Measurements from ENCODE around the gene TACR1. TPM values are rescaled to one million over a fixed set of nuclear protein-coding genes. Genes with fewer than 3 reads are reported as not detected.

TACR1 gene
- total and polyA plus RNA-seq, 3 experiments from 2014 or later: not detected

DNA sequence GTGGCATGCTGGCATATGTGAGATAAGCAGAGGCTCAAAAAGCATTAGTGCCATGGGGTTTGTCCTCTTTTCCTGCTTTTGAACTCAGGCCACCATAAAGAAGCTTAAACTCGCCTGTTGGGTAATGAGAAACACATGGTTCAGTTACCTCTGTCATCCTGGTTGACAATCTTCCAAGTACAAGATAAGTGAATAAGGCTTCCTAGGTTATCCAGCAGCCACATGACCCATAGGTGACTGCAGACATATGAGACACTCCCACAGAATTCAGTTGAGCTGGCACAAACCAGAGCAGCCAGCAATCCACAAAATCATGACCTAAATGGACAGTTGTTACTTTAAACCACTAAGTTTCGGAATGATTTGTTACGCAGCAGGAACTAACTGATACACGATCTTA lies 97.3 kb downstream of the TACR1 start:
- Mint-ChIP-seq H3K27me3 (peaks cover 5 to 7% of the 10 kb centered on the region in 2 donors), H3K4me3 (no peak overlapping the region), H3K9me3 (peaks cover 2 to 5% (median 4%) of the 10 kb centered on the region in 5 donors), H3K27ac (no peak overlapping the region), H3K36me3 (peaks cover 0 to 17% (median 2%) of the 10 kb centered on the region in 3 donors), H3K4me1 (no peaks in the 10 kb centered on the region)
- no peaks in the 10 kb centered on the region for H3K36me3 ChIP-seq (ENCODE audit: insufficient read depth, low read length)
- H3K27ac ChIP-seq (ENCODE audit: low read depth, low read length): no peak overlapping the region
- no peak for DNase-seq
- CTCF ChIA-PET: no interaction called here
- H3K27me3 ChIP-seq (ENCODE audit: insufficient read depth, low read length, poor library complexity, severe bottlenecking): no peaks in the 10 kb centered on the region
- POLR2A ChIA-PET: no interaction called here
- H3K4me1 ChIP-seq (ENCODE audit: insufficient read depth, low read length): no peaks in the 10 kb centered on the region
- H3K9me3 ChIP-seq (ENCODE audit: low read length): no peaks in the 10 kb centered on the region
- H3K4me3 ChIP-seq (ENCODE audit: low read length): no peak overlapping the region

- no peaks in the 10 kb centered on the region for H3K9me3 ChIP-seq (ENCODE audit: low read length)
- no peak overlapping the region for H3K4me3 ChIP-seq (ENCODE audit: low read length)
- peaks cover 0 to 17% (median 5%) of the 10 kb centered on the region in 3 donors for H3K36me3 Mint-ChIP-seq
- no peak overlapping the region for H3K27ac Mint-ChIP-seq
- DNase-seq: no peak
- no peaks in the 10 kb centered on the region for H3K27me3 ChIP-seq (ENCODE audit: insufficient read depth, low read length, poor library complexity, severe bottlenecking)
- ChIA-PET CTCF (no interaction called here), POLR2A (no interaction called here)
- no peak overlapping the region for H3K27ac ChIP-seq (ENCODE audit: low read depth, low read length)
- no peaks in the 10 kb centered on the region for H3K36me3 ChIP-seq (ENCODE audit: insufficient read depth, low read length)
- peaks cover 2 to 5% (median 4%) of the 10 kb centered on the region in 5 donors for H3K9me3 Mint-ChIP-seq
- no peaks in the 10 kb centered on the region for H3K4me1 Mint-ChIP-seq
- H3K4me1 ChIP-seq (ENCODE audit: insufficient read depth, low read length): no peaks in the 10 kb centered on the region
- H3K4me3 Mint-ChIP-seq: no peak overlapping the region
- peaks cover 6 to 7% of the 10 kb centered on the region in 2 donors for H3K27me3 Mint-ChIP-seq
Observed at GRCh38 chr2:75100801-75101151, 98.5 kb downstream of the TACR1 start.

DNA sequence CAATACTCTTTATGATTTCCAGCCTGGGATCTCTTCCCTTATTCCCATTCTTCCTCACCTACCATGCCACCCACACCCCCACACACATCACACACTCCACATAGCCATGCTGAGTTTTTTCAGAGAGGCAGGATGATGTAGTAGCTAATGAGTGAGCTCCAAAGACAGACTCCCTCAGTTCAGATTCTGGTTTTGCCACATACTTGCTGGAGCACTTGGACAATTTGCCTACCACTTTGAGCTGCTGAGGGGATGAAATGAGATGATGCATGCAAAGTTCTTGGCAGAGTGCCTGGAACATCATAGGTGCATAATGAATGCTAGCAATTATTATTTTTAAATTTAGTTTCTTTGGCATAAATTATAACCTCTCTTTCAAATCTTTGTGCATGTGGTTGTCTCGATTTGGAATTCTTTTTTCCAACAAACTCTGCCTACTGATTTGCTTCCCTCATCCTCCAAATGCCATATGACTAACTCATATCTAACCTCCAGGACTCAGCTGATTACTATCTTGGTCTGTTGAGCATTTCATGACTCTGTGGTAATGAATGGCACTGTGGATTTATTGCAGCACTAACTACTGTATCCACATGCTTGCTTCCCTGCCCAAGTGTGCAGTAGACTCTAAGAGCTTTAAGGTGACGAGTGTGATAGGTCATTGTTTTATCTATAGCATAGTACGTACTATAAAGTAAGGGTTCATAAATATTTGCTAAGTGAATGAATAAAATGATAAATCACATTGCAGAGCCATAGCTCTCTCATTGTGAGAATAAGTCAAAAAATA lies 99.1 kb downstream of the TACR1 start:
- Mint-ChIP-seq H3K36me3 (peaks cover 0 to 15% (median 5%) of the 10 kb centered on the region in 3 donors), H3K9me3 (peaks cover 2 to 5% (median 4%) of the 10 kb centered on the region in 5 donors), H3K27me3 (peaks cover 6 to 7% of the 10 kb centered on the region in 2 donors), H3K27ac (no peak overlapping the region), H3K4me3 (no peak overlapping the region), H3K4me1 (no peaks in the 10 kb centered on the region)
- CTCF ChIA-PET: no interaction called here
- POLR2A ChIA-PET: no interaction called here
- H3K27ac ChIP-seq (ENCODE audit: low read depth, low read length): no peak overlapping the region
- H3K27me3 ChIP-seq (ENCODE audit: insufficient read depth, low read length, poor library complexity, severe bottlenecking): no peaks in the 10 kb centered on the region
- no peak overlapping the region for H3K4me3 ChIP-seq (ENCODE audit: low read length)
- H3K4me1 ChIP-seq (ENCODE audit: insufficient read depth, low read length): no peaks in the 10 kb centered on the region
- H3K9me3 ChIP-seq (ENCODE audit: low read length): no peaks in the 10 kb centered on the region
- H3K36me3 ChIP-seq (ENCODE audit: insufficient read depth, low read length): no peaks in the 10 kb centered on the region
- no peak for DNase-seq

DNA sequence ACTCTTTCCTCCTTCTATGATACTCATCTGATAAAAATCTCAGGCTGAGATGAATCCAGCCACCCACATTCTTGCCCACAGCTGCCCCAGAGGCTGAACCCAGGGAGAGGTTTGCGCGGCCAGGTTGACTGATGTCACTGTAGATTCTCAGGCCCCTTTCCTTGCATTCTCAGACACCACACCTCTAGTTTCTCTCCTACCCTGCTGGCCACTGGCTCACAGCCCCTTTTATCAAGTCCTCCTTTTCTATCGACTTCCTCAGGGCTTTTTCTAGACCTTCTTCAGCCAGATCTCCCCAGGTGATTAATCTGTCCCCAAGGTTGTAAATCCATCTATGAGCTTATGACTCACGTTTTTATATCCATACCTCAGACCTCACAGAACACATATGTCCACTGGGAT lies 99.8 kb downstream of the TACR1 start:
- no peaks in the 10 kb centered on the region for H3K9me3 ChIP-seq (ENCODE audit: low read length)
- no peak overlapping the region for H3K27ac ChIP-seq (ENCODE audit: low read depth, low read length)
- Mint-ChIP-seq H3K4me1 (no peaks in the 10 kb centered on the region), H3K9me3 (peaks cover 2 to 5% (median 4%) of the 10 kb centered on the region in 5 donors), H3K4me3 (no peak overlapping the region), H3K36me3 (peaks cover 0 to 13% (median 5%) of the 10 kb centered on the region in 3 donors), H3K27ac (no peak overlapping the region), H3K27me3 (peaks cover 7% of the 10 kb centered on the region in 2 donors)
- no peaks in the 10 kb centered on the region for H3K36me3 ChIP-seq (ENCODE audit: insufficient read depth, low read length)
- H3K4me1 ChIP-seq (ENCODE audit: insufficient read depth, low read length): no peaks in the 10 kb centered on the region
- no peak overlapping the region for H3K4me3 ChIP-seq (ENCODE audit: low read length)
- no peak for DNase-seq
- H3K27me3 ChIP-seq (ENCODE audit: insufficient read depth, low read length, poor library complexity, severe bottlenecking): no peaks in the 10 kb centered on the region
- ChIA-PET POLR2A (no interaction called here), CTCF (no interaction called here)

- no peak overlapping the region for H3K27ac Mint-ChIP-seq
- H3K36me3 ChIP-seq (ENCODE audit: insufficient read depth, low read length): no peaks in the 10 kb centered on the region
- peaks cover 0 to 16% (median 5%) of the 10 kb centered on the region in 3 donors for H3K36me3 Mint-ChIP-seq
- H3K4me1 ChIP-seq (ENCODE audit: insufficient read depth, low read length): no peaks in the 10 kb centered on the region
- peaks cover 2 to 5% (median 4%) of the 10 kb centered on the region in 5 donors for H3K9me3 Mint-ChIP-seq
- ChIA-PET POLR2A (no interaction called here), CTCF (no interaction called here)
- peaks cover 0 to 1% (median 0%) of the 10 kb centered on the region in 3 donors for H3K4me1 Mint-ChIP-seq
- no peaks in the 10 kb centered on the region for H3K9me3 ChIP-seq (ENCODE audit: low read length)
- DNase-seq: no peak
- H3K27me3 ChIP-seq (ENCODE audit: insufficient read depth, low read length, poor library complexity, severe bottlenecking): no peaks in the 10 kb centered on the region
- H3K4me3 Mint-ChIP-seq: no peak overlapping the region
- peaks cover 7 to 9% of the 10 kb centered on the region in 2 donors for H3K27me3 Mint-ChIP-seq
- no peak overlapping the region for H3K4me3 ChIP-seq (ENCODE audit: low read length)
- no peak overlapping the region for H3K27ac ChIP-seq (ENCODE audit: low read depth, low read length)
Observed at GRCh38 chr2:75098856-75099255, 100.5 kb downstream of the TACR1 start.

- DNase-seq: no peak
- Mint-ChIP-seq H3K27ac (no peak overlapping the region), H3K4me3 (no peak overlapping the region), H3K4me1 (peaks cover 0 to 1% (median 0%) of the 10 kb centered on the region in 3 donors), H3K9me3 (peaks cover 2 to 5% (median 4%) of the 10 kb centered on the region in 5 donors), H3K36me3 (peaks cover 0 to 16% (median 5%) of the 10 kb centered on the region in 3 donors), H3K27me3 (peaks cover 7 to 9% of the 10 kb centered on the region in 2 donors)
- H3K4me3 ChIP-seq (ENCODE audit: low read length): no peak overlapping the region
- H3K9me3 ChIP-seq (ENCODE audit: low read length): no peaks in the 10 kb centered on the region
- ChIA-PET POLR2A (no interaction called here), CTCF (no interaction called here)
- H3K27me3 ChIP-seq (ENCODE audit: insufficient read depth, low read length, poor library complexity, severe bottlenecking): no peaks in the 10 kb centered on the region
- H3K36me3 ChIP-seq (ENCODE audit: insufficient read depth, low read length): no peaks in the 10 kb centered on the region
- H3K27ac ChIP-seq (ENCODE audit: low read depth, low read length): no peak overlapping the region
- no peaks in the 10 kb centered on the region for H3K4me1 ChIP-seq (ENCODE audit: insufficient read depth, low read length)
Observed at GRCh38 chr2:75097831-75098230, 101.5 kb downstream of the TACR1 start.

GRCh38 chr2:75094405-75094804 lies 104.9 kb downstream of the TACR1 start:
- no peak overlapping the region for H3K27ac ChIP-seq (ENCODE audit: low read depth, low read length)
- POLR2A ChIA-PET: no interaction called here
- Mint-ChIP-seq H3K4me3 (no peak overlapping the region), H3K36me3 (peaks cover 0 to 5% (median 4%) of the 10 kb centered on the region in 3 donors), H3K27ac (no peak overlapping the region), H3K4me1 (peaks cover 0 to 1% (median 0%) of the 10 kb centered on the region in 3 donors), H3K27me3 (peaks cover 3 to 7% of the 10 kb centered on the region in 2 donors), H3K9me3 (no peaks in the 10 kb centered on the region)
- CTCF ChIA-PET: no interaction called here
- no peaks in the 10 kb centered on the region for H3K9me3 ChIP-seq (ENCODE audit: low read length)
- no peaks in the 10 kb centered on the region for H3K27me3 ChIP-seq (ENCODE audit: insufficient read depth, low read length, poor library complexity, severe bottlenecking)
- H3K4me1 ChIP-seq (ENCODE audit: insufficient read depth, low read length): no peaks in the 10 kb centered on the region
- H3K4me3 ChIP-seq (ENCODE audit: low read length): no peak overlapping the region
- H3K36me3 ChIP-seq (ENCODE audit: insufficient read depth, low read length): no peaks in the 10 kb centered on the region
- no peak for DNase-seq

DNA sequence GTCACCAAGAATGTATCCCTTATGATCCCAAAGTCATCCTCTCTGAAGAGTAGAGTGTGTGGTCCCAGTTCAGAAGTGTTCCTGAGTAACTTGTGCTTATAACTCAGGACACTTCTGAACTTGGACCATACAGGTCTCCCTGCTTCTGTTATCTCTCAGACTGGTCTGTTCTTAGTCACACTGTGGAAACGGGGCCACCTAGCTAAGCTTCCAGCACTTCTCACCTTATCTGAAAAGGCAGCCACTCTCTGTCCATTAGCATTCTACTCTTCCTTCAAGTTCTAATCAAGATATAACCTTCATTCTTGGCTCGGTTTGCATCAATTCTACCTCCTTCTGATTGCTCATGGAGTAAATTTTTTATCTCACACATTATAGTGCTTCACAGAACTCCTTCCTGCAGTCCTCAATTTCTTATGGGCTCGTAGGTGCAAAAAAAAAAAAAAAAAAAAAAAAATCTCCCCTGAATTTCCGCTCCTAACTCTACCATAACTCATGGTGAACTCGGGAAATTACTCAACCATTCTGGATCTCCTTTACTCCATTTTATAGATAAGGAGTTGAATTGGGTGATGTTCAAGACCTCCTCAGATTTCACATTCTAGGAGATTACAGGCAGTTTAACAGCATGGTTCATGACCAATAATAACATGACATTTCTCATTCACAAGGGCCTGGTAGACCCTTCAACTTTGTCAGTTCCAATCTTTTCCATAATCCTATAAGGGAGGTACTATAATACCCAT lies 108.4 kb downstream of the TACR1 start:
- Mint-ChIP-seq H3K4me1 (peaks cover 0 to 1% (median 0%) of the 10 kb centered on the region in 3 donors), H3K9me3 (no peaks in the 10 kb centered on the region), H3K27ac (no peak overlapping the region), H3K36me3 (peaks cover 0 to 23% (median 1%) of the 10 kb centered on the region in 3 donors), H3K4me3 (no peak overlapping the region), H3K27me3 (peaks cover 3 to 4% of the 10 kb centered on the region in 2 donors)
- Histone ChIP-seq H3K4me1 (ENCODE audit: insufficient read depth, low read length) (no peaks in the 10 kb centered on the region), H3K27ac (ENCODE audit: low read depth, low read length) (no peak overlapping the region), H3K4me3 (ENCODE audit: low read length) (no peak overlapping the region), H3K27me3 (ENCODE audit: insufficient read depth, low read length, poor library complexity, severe bottlenecking) (no peaks in the 10 kb centered on the region), H3K9me3 (ENCODE audit: low read length) (no peaks in the 10 kb centered on the region), H3K36me3 (ENCODE audit: insufficient read depth, low read length) (no peaks in the 10 kb centered on the region)
- CTCF ChIA-PET: interaction anchor here (1.0 kb wide), 1 partner anchor 16 kb away, joined by 4 read pairs; no protein-coding TSS in a partner anchor
- POLR2A ChIA-PET: no interaction called here
- no peak for DNase-seq

Measured in CD8-positive, alpha-beta memory T cell (primary cell).